Erythroblast (primary cell): ENCODE data around the gene SAMD4A.

ENCODE experiments used
- GATA1 ChIP-seq: IDR thresholded peaks from 2 replicates; pipeline ENCODE4 v1.6.1; 2011; ENCODE audit warnings: low read depth, mild to moderate bottlenecking, control low read depth, low read length, moderate library complexity
- POLR2A ChIP-seq: IDR thresholded peaks from 2 replicates; pipeline ENCODE4 v1.6.1; 2011; ENCODE audit warnings: mild to moderate bottlenecking, low read length

GRCh38 chr14:54574528-54574927 lies 7.6 kb downstream of the SAMD4A start:
- TF ChIP-seq POLR2A (no peak), GATA1 (no peak)
